ENCODE data around the gene GLTP.

- TF ChIP-seq EZH2 (optimal IDR thresholded peaks at IDR 0.05; ENCODE audit: low read depth, low read length) (no peak), CTCF (IDR thresholded peaks at IDR 0.05; ENCODE audit: low read length) (no peak), EZH2phosphoT487 (IDR thresholded peaks at IDR 0.05; ENCODE audit: low read length) (no peak)
These were observed 30.1 kb upstream of the GLTP start for GRCh38 chr12:109910254-109910968.

Data from MM.1S (cell line).